ENCODE results near the gene TRAPPC11. TPM values are rescaled to one million over a fixed set of nuclear protein-coding genes. Genes with fewer than 3 reads are reported as not detected.

Gene TRAPPC11
- total and polyA plus RNA-seq, 2 of the 13 experiments (the other 11 are each of a cell fraction or from before 2014, with no cell fraction given): 18.0 to 23.2 TPM

DNA sequence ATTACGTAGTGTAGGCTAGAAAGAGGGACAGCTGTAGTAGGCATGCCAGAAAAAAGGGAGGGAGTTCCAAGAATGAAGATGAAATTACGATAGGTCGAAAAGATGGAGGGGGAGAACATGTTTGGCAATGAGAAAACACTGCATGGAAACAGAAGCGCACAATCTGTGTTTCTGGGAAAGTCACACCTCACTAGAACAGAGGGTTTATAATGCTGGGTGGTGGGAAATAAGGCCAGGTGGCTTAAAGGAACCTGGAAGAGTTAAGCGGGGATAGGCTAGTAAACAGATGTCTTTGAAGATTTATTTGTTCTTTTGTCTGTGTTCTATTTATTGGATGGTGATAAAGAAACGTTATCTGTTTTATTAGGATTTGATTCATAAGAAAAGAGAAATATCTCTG is 29.1 kb downstream of the TRAPPC11 start (continued):
- TF ChIP-seq, protein P1, sequence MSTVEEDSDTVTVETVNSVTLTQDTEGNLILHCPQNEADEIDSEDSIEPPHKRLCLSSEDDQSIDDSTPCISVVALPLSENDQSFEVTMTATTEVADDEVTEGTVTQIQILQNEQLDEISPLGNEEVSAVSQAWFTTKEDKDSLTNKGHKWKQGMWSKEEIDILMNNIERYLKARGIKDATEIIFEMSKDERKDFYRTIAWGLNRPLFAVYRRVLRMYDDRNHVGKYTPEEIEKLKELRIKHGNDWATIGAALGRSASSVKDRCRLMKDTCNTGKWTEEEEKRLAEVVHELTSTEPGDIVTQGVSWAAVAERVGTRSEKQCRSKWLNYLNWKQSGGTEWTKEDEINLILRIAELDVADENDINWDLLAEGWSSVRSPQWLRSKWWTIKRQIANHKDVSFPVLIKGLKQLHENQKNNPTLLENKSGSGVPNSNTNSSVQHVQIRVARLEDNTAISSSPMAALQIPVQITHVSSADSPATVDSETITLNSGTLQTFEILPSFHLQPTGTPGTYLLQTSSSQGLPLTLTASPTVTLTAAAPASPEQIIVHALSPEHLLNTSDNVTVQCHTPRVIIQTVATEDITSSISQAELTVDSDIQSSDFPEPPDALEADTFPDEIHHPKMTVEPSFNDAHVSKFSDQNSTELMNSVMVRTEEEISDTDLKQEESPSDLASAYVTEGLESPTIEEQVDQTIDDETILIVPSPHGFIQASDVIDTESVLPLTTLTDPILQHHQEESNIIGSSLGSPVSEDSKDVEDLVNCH (CRISPR knock-in tag; IDR thresholded peaks at IDR 0.05): no peak
- TF ChIP-seq TBP (CRISPR knock-in tag; IDR thresholded peaks at IDR 0.05) (no peak), WIZ (CRISPR knock-in tag; IDR thresholded peaks at IDR 0.05) (no peak), HOXA9 (CRISPR knock-in tag; IDR thresholded peaks at IDR 0.05; ENCODE audit: borderline replicate concordance) (no peak), ZNF615 (CRISPR knock-in tag; IDR thresholded peaks at IDR 0.05; ENCODE audit: borderline replicate concordance) (no peak)

DNA sequence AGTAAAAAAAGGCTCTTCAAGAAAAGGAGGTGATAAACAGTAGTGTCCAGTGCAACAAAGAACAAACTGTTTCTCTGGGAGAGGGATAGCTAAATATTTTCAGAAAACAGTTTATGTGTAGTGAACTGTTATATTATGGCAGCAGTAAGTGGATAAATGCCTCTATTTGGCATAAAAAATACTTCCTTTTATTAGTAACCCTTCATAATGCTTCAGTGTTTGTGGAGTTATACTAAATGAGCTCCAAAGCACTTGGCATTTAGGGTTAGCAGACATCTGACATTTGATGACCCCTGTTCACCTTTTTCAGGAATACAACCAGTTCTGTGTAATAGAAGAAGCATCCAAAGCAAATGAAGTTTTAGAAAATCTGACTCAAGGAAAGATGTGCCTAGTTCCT is 31.9 kb downstream of the TRAPPC11 start:
- Histone ChIP-seq H3K9me3 (ENCODE audit: low read length) (no peaks in the 10 kb centered on the region), H3K4me1 (ENCODE audit: insufficient read depth, low read length) (no peaks in the 10 kb centered on the region), H3K36me3 (replicated peaks in 1 of 2; ENCODE audit: control insufficient read depth in 1 of 2, insufficient read depth in 2 of 2, low read length in 2 of 2) (peaks cover 7 to 35% of the 10 kb centered on the region in 2 experiments), H3K4me2 (ENCODE audit: low read depth, low read length) (no peak overlapping the region), H3K9ac (ENCODE audit: insufficient read depth, low read depth, low read length) (no peak overlapping the region), H3K79me2 (ENCODE audit: insufficient read depth, low read length) (no peaks in the 10 kb centered on the region), H3K27me3 (ENCODE audit: control insufficient read depth in 1 of 2, insufficient read depth in 2 of 2, low read length in 2 of 2) (no peaks in the 10 kb centered on the region), H3K27ac (ENCODE audit: extremely low read length, insufficient read depth, low read length) (no peak overlapping the region), H4K20me1 (ENCODE audit: insufficient read depth, low read length) (no peaks in the 10 kb centered on the region), H2AFZ (ENCODE audit: low read length) (no peak overlapping the region), H3K4me3 (replicated peaks in 1 of 3; ENCODE audit: insufficient read depth in 1 of 3, low read depth in 2 of 3, low read length in 3 of 3) (no peak overlapping the region)
- TF ChIP-seq TBX2 (CRISPR knock-in tag; IDR thresholded peaks at IDR 0.05; ENCODE audit: borderline replicate concordance): no peak
- TF ChIP-seq, protein P2, sequence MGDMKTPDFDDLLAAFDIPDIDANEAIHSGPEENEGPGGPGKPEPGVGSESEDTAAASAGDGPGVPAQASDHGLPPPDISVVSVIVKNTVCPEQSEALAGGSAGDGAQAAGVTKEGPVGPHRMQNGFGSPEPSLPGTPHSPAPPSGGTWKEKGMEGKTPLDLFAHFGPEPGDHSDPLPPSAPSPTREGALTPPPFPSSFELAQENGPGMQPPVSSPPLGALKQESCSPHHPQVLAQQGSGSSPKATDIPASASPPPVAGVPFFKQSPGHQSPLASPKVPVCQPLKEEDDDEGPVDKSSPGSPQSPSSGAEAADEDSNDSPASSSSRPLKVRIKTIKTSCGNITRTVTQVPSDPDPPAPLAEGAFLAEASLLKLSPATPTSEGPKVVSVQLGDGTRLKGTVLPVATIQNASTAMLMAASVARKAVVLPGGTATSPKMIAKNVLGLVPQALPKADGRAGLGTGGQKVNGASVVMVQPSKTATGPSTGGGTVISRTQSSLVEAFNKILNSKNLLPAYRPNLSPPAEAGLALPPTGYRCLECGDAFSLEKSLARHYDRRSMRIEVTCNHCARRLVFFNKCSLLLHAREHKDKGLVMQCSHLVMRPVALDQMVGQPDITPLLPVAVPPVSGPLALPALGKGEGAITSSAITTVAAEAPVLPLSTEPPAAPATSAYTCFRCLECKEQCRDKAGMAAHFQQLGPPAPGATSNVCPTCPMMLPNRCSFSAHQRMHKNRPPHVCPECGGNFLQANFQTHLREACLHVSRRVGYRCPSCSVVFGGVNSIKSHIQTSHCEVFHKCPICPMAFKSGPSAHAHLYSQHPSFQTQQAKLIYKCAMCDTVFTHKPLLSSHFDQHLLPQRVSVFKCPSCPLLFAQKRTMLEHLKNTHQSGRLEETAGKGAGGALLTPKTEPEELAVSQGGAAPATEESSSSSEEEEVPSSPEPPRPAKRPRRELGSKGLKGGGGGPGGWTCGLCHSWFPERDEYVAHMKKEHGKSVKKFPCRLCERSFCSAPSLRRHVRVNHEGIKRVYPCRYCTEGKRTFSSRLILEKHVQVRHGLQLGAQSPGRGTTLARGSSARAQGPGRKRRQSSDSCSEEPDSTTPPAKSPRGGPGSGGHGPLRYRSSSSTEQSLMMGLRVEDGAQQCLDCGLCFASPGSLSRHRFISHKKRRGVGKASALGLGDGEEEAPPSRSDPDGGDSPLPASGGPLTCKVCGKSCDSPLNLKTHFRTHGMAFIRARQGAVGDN (CRISPR knock-in tag; IDR thresholded peaks at IDR 0.05): no peak
- TF ChIP-seq RFX5 (IDR thresholded peaks at IDR 0.05; ENCODE audit: low read depth, low read length): no peak
- TF ChIP-seq MTF2 (CRISPR knock-in tag; IDR thresholded peaks at IDR 0.05; ENCODE audit: borderline replicate concordance): no peak
- TF ChIP-seq, protein P3, sequence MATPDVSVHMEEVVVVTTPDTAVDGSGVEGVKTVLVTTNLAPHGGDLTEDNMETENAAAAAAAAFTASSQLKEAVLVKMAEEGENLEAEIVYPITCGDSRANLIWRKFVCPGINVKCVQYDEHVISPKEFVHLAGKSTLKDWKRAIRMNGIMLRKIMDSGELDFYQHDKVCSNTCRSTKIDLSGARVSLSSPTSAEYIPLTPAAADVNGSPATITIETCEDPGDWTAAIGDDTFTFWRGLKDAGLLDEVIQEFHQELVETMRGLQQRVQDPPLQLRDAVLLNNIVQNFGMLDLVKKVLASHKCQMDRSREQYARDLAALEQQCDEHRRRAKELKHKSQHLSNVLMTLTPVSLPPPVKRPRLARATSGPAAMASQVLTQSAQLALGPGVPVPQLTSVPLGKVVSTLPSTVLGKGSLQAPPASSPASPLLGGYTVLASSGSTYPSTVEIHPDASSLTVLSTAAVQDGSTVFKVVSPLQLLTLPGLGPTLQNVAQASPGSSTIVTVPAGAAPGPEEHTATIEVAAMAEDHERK (CRISPR knock-in tag; IDR thresholded peaks at IDR 0.05; ENCODE audit: low read depth): no peak
- FAIRE-seq: no peak
- ATAC-seq: no peak
- in situ Hi-C loops (cut with HindIII; ENCODE audit: extremely low pct_ligation_motif_present, low pct_unique_long_range_greater_than_20kb): no loop called here
- ChIA-PET CTCF (ENCODE audit: low intra/inter-chr PET ratio, low total read pairs) (no interaction called here), POLR2A (no interaction called here)
- DNase-seq (ENCODE audit: low spot score): no peak
- no TSS peak for BruUV-seq (replicated peaks)
- intact Hi-C loops (cut with micrococcal nuclease; ENCODE audit: unreplicated experiment): no loop called here
